Mucosa of descending colon (tissue), 3 donors: Measurements from ENCODE around the gene MYO15A. TPM values are rescaled to one million over a fixed set of nuclear protein-coding genes. Genes with fewer than 3 reads are reported as not detected.

Experiments
- ATAC-seq: fragments of 200-7000 bp; cut with Tn5 transposase; one replicate; pipeline ENCODE4 v1.9.1; 2020; ENCODE audit warnings: mild to moderate bottlenecking, moderate library complexity
- DNase-seq, 3 donors: peaks; one replicate each; pipeline ENCODE4 v3.0.0-alpha.2; 2020
- H3K36me3 ChIP-seq: fragments of 200-600 bp; one replicate; pipeline ENCODE4 v1.8.0; 2021; ENCODE audit warnings: low read depth, mild to moderate bottlenecking
- H3K4me1 ChIP-seq: fragments of 200-600 bp; one replicate; pipeline ENCODE4 v1.8.0; 2021; ENCODE audit warnings: low read depth, mild to moderate bottlenecking
- H3K4me3 ChIP-seq: fragments of 200-600 bp; one replicate; pipeline ENCODE4 v1.8.0; 2021; ENCODE audit warnings: mild to moderate bottlenecking
- H3K9me3 ChIP-seq: fragments of 200-600 bp; one replicate; pipeline ENCODE4 v1.8.0; 2021; ENCODE audit warnings: mild to moderate bottlenecking
- intact Hi-C, 2 donors: fragments of 100-400 bp; cut with DNase I in 1 of 2; cut with micrococcal nuclease in 1 of 2; formaldehyde crosslinking; loops; one replicate each; pipeline versions ENCODE4 v1.11.0 to v1.11.1; 2022; cut with DNase I, micrococcal nuclease
- total RNA-seq, 3 donors: library from RNA; stranded (reverse); fragmentation: NEBNext Ultra II Directional in 2 of 3; extraction: Animal tissue kit (Norgen Biotek cat#: 25700) in 2 of 3; gene quantifications; one replicate each; pipeline versions ENCODE4 v1.2.1 to v1.2.4, GENCODE V29; 2021 to 2023
- TF ChIP-seq, protein P1 (sequence below): fragments of 200-600 bp; IDR thresholded peaks from one replicate; pipeline ENCODE4 v1.8.0; 2022; ENCODE audit warnings: antibody characterized with exemption, mild to moderate bottlenecking
- donor health status: DM: no; HTN: no; CAD: no; lungs with moderate emphysema.
- donor health status: DM: no; HTN: no; CAD: no.
- donor health status: DM: no; HTN: yes; CAD: no.

Gene MYO15A
- total RNA-seq, 3 donors from 2014 or later: 0.60 to 2.0 (median 1.2) TPM

DNA sequence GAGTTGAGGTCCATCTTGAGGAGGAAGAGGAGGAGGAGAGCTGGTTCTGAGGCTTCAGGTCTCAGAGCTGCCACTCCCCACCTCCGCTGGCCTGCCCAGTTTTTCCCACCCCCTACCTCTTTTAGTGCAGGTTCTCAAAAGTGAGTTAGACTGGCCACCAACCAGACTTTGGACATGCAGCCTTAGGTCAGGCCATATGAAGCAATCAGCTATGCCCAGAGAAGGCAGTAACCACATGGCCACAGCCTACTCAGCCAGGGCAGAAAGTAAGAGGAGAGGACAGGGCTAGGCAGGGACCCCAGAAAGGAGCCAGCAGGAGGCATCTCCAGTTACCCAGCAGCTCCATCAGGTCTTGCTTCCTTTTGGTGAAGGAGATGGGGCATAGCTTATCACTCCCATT lies 9.0 kb downstream of the MYO15A start:
- ATAC-seq (no peak), DNase-seq (no peak)
- TF ChIP-seq, protein P1, sequence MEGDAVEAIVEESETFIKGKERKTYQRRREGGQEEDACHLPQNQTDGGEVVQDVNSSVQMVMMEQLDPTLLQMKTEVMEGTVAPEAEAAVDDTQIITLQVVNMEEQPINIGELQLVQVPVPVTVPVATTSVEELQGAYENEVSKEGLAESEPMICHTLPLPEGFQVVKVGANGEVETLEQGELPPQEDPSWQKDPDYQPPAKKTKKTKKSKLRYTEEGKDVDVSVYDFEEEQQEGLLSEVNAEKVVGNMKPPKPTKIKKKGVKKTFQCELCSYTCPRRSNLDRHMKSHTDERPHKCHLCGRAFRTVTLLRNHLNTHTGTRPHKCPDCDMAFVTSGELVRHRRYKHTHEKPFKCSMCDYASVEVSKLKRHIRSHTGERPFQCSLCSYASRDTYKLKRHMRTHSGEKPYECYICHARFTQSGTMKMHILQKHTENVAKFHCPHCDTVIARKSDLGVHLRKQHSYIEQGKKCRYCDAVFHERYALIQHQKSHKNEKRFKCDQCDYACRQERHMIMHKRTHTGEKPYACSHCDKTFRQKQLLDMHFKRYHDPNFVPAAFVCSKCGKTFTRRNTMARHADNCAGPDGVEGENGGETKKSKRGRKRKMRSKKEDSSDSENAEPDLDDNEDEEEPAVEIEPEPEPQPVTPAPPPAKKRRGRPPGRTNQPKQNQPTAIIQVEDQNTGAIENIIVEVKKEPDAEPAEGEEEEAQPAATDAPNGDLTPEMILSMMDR: no peak
- Histone ChIP-seq H3K36me3 (no peaks in the 10 kb centered on the region), H3K9me3 (peaks cover 3% of the 10 kb centered on the region), H3K4me3 (no peak overlapping the region), H3K4me1 (no peaks in the 10 kb centered on the region)
- intact Hi-C loops: no loop called here

DNA sequence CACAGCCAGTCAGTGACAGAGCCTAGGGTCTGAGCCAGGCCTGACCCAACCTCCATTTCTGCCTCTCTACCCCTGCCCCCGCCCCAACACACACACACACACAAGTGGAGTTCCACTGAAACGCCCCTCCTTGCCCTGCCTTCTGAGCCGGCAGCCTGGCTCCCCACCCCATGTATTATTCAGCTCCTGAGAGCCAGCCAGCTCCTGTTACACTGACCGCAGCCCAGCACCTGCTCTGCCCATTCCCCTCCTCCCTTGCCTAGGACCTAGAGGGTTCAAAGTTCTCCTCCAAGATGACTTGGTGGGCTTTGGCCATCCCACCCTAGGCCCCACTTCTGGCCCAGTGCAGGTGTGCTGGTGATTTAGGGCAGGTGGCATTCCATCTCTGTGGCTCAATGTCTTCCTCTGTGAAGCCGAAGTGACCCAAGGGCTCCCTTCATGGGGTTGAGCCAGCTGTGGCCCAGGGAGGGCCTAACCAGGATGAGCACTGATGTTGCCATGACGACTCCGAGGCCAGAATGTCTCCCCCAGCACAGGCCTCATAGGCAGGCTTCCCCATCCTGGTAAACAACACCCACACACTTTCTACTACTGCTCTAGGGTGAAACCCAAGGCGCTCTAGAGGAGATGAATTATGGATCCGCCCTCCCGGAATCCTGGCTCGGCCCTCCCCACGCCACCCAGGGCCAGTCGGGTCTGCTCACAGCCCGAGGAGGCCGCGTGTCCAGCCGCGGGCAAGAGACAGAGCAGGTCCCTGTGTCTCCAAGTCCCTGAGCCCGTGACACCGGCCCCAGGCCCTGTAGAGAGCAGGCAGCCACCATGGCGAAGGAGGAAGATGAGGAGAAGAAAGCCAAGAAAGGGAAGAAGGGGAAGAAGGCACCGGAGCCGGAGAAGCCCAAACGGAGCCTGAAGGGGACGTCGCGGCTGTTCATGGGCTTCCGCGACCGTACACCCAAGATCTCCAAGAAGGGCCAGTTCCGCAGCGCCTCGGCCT lies 9.7 kb downstream of the MYO15A start:
- DNase-seq: no peak
- intact Hi-C loops: no loop called here

DNA sequence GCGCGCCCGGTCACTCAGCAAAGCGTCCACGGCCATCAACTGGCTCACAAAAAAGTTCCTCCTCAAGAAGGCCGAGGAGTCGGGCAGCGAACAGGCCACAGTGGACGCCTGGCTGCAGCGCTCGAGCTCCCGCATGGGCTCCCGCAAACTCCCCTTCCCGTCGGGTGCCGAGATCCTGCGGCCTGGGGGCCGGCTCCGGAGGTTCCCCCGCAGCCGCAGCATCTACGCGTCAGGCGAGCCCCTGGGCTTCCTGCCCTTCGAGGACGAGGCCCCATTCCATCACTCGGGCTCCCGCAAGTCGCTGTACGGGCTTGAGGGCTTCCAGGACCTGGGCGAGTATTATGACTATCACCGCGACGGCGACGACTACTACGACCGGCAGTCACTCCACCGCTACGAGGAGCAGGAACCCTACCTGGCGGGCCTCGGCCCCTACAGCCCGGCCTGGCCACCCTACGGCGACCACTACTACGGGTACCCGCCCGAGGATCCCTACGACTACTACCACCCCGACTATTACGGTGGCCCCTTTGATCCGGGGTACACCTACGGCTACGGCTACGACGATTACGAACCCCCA lies 10.7 kb downstream of the MYO15A start:
- TF ChIP-seq, protein P1: no peak
- Histone ChIP-seq H3K4me1 (no peaks in the 10 kb centered on the region), H3K4me3 (no peak overlapping the region), H3K36me3 (no peaks in the 10 kb centered on the region), H3K9me3 (peaks cover 3% of the 10 kb centered on the region)
- DNase-seq (no peak), ATAC-seq (no peak)
- intact Hi-C loops: no loop called here

More for the DNA sequence above, 9.7 kb downstream of the MYO15A start:
- Histone ChIP-seq H3K36me3 (no peaks in the 10 kb centered on the region), H3K4me3 (no peak overlapping the region), H3K4me1 (no peaks in the 10 kb centered on the region), H3K9me3 (peaks cover 3% of the 10 kb centered on the region)
- TF ChIP-seq, protein P1: no peak
- ATAC-seq: no peak

DNA sequence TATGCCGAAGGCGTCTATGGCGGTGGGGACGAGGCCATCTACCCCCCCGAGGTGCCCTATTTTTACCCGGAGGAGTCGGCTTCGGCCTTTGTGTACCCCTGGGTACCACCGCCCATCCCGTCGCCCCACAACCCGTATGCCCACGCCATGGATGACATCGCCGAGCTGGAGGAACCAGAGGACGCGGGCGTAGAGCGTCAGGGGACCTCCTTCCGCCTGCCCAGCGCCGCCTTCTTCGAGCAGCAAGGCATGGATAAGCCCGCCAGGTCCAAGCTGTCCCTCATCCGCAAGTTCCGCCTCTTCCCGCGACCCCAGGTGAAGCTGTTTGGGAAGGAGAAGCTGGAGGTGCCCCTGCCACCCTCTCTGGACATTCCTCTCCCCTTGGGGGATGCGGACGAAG lies 11.4 kb downstream of the MYO15A start:
- ATAC-seq: no peak
- no peak for DNase-seq
- intact Hi-C loops: no loop called here
- TF ChIP-seq, protein P1: no peak
- Histone ChIP-seq H3K36me3 (no peaks in the 10 kb centered on the region), H3K4me1 (no peaks in the 10 kb centered on the region), H3K9me3 (peaks cover 3% of the 10 kb centered on the region), H3K4me3 (no peak overlapping the region)

DNA sequence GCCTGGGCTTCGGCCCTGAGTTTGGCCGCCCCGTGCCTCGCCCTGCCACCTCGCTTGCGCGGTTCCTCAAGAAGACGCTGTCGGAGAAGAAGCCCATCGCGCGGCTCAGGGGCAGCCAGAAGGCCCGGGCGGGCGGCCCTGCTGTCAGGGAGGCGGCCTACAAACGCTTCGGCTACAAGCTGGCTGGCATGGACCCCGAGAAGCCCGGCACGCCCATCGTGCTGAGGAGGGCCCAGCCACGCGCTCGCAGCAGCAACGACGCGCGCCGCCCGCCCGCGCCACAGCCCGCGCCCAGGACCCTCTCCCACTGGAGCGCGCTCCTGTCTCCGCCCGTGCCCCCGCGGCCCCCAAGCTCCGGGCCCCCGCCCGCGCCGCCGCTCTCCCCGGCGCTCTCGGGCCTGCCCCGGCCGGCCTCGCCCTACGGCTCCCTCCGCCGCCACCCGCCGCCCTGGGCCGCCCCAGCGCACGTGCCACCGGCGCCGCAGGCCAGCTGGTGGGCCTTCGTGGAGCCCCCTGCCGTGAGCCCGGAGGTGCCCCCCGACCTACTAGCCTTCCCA lies 12.0 kb downstream of the MYO15A start:
- H3K9me3 ChIP-seq: peaks cover 3% of the 10 kb centered on the region
- ATAC-seq (no peak), DNase-seq (no peak)
- TF ChIP-seq, protein P1: no peak
- intact Hi-C loops: no loop called here
- H3K36me3 ChIP-seq: no peaks in the 10 kb centered on the region
- no peak overlapping the region for H3K4me3 ChIP-seq
- H3K4me1 ChIP-seq: no peaks in the 10 kb centered on the region
